Measurements from ENCODE around the gene TARP.
"Not testable (repeated sequence)": the region's sequence is repeated elsewhere in the genome, so short reads cannot be mapped to it uniquely, and the experiment has no call there.

Gene TARP

GRCh38 chr7:38262545-38262944 is 10.9 kb downstream of the TARP start:
- no peak for DNase-seq (ENCODE audit: low read depth in 3 of 3, low spot score in 1 of 3)

- DNase-seq (ENCODE audit: low read depth in 3 of 3, low spot score in 1 of 3): not testable (repeated sequence)
These were observed 11.4 kb downstream of the TARP start for GRCh38 chr7:38262026-38262425.

GRCh38 chr7:38261601-38262000 is 11.8 kb downstream of the TARP start:
- not testable (repeated sequence) for DNase-seq (ENCODE audit: low read depth in 3 of 3, low spot score in 1 of 3)

GRCh38 chr7:38259157-38259556 is 14.3 kb downstream of the TARP start:
- DNase-seq (ENCODE audit: low read depth in 3 of 3, low spot score in 1 of 3): not testable (repeated sequence)

- no peak for DNase-seq (ENCODE audit: low read depth in 3 of 3, low spot score in 1 of 3)
These were observed 16.1 kb downstream of the TARP start for GRCh38 chr7:38257350-38257677.

GRCh38 chr7:38249849-38250248 is 23.6 kb downstream of the TARP start:
- not testable (repeated sequence) for DNase-seq (ENCODE audit: low read depth in 3 of 3, low spot score in 1 of 3)

GRCh38 chr7:38248069-38248567 is 25.3 kb downstream of the TARP start:
- no peak for DNase-seq (ENCODE audit: low read depth in 3 of 3, low spot score in 1 of 3)

GRCh38 chr7:38245409-38245977 is 27.9 kb downstream of the TARP start:
- no peak for DNase-seq (ENCODE audit: low read depth in 3 of 3, low spot score in 1 of 3)

GRCh38 chr7:38244516-38244915 is 28.9 kb downstream of the TARP start:
- DNase-seq (ENCODE audit: low read depth in 3 of 3, low spot score in 1 of 3): no peak

- not testable (repeated sequence) for DNase-seq (ENCODE audit: low read depth in 3 of 3, low spot score in 1 of 3)
These were observed 30.1 kb downstream of the TARP start for GRCh38 chr7:38243345-38243744.

GRCh38 chr7:38242814-38243213 is 30.6 kb downstream of the TARP start:
- DNase-seq (ENCODE audit: low read depth in 3 of 3, low spot score in 1 of 3): no peak

- no peak for DNase-seq (ENCODE audit: low read depth in 3 of 3, low spot score in 1 of 3)
These were observed 32.4 kb downstream of the TARP start for GRCh38 chr7:38241071-38241470.

- not testable (repeated sequence) for DNase-seq (ENCODE audit: low read depth in 3 of 3, low spot score in 1 of 3)
These were observed 34.3 kb downstream of the TARP start for GRCh38 chr7:38239129-38239528.

- DNase-seq (ENCODE audit: low read depth in 3 of 3, low spot score in 1 of 3): no peak
These were observed 37.8 kb downstream of the TARP start for GRCh38 chr7:38235606-38236005.

GRCh38 chr7:38234759-38235158 is 38.7 kb downstream of the TARP start:
- DNase-seq (ENCODE audit: low read depth in 3 of 3, low spot score in 1 of 3): not testable (repeated sequence)

- DNase-seq (ENCODE audit: low read depth in 3 of 3, low spot score in 1 of 3): peak; percentile 23 to 41 (median 36)
These were observed 40.7 kb downstream of the TARP start for GRCh38 chr7:38232502-38233366.

- DNase-seq (ENCODE audit: low read depth in 3 of 3, low spot score in 1 of 3): no peak
These were observed 43.4 kb downstream of the TARP start for GRCh38 chr7:38229884-38230642.

- DNase-seq (ENCODE audit: low read depth in 3 of 3, low spot score in 1 of 3): no peak
These were observed 44.0 kb downstream of the TARP start for GRCh38 chr7:38229386-38229785.

GRCh38 chr7:38224392-38224791 is 49.0 kb downstream of the TARP start:
- DNase-seq (ENCODE audit: low read depth in 3 of 3, low spot score in 1 of 3): no peak

GRCh38 chr7:38223306-38223705 is 50.1 kb downstream of the TARP start:
- no peak for DNase-seq (ENCODE audit: low read depth in 3 of 3, low spot score in 1 of 3)

GRCh38 chr7:38222481-38223096 is 50.8 kb downstream of the TARP start:
- DNase-seq (ENCODE audit: low read depth in 3 of 3, low spot score in 1 of 3): no peak

Measured in stimulated activated CD4-positive, alpha-beta T cell treated with anti-CD3 and anti-CD28 coated beads, TNF-alpha, amount 100 ng/mL, for 1 hour (primary cell).